ENCODE data around the gene RANBP3L.
"Not testable (repeated sequence)": the region's sequence is repeated elsewhere in the genome, so short reads cannot be mapped to it uniquely, and the experiment has no call there.

GRCh38 chr5:36332720-36333119 lies 31.0 kb upstream of the RANBP3L start:
- TF ChIP-seq ATF2 (IDR thresholded peaks at IDR 0.05; ENCODE audit: low read length); TCF3 (IDR thresholded peaks at IDR 0.05; ENCODE audit: borderline replicate concordance, insufficient read depth, low read depth, low read length); BRCA1 (IDR thresholded peaks at IDR 0.05; ENCODE audit: low read depth, low read length); YY1 (IDR thresholded peaks at IDR 0.05; ENCODE audit: low read depth, low read length); RAD21 (IDR thresholded peaks at IDR 0.05; ENCODE audit: insufficient read depth, low read depth, low read length): not testable (repeated sequence)
